ENCODE data around the gene ZNF665. TPM values are rescaled to one million over a fixed set of nuclear protein-coding genes. Genes with fewer than 3 reads are reported as not detected.

ZNF665 gene
- total RNA-seq, 1 experiment from 2014 or later: 1.2 TPM

Other genes starting within 250 kb of the ZNF665 start
- gene ZNF816, start 230.5 kb downstream of the ZNF665 start, total RNA-seq (2021): 6.4 and 6.6 TPM in 2 replicates
- gene ERVV-1, start 179.4 kb downstream of the ZNF665 start, total RNA-seq (2021): not detected in 2 replicates
- gene ERVV-2, start 148.6 kb downstream of the ZNF665 start, total RNA-seq (2021): not detected in 2 replicates
- gene ZNF160, start 89.9 kb downstream of the ZNF665 start, total RNA-seq (2021): 17.4 and 19.3 TPM in 2 replicates
- gene ZNF415, start 60.4 kb downstream of the ZNF665 start, total RNA-seq (2021): 1.7 TPM in 2 replicates
- gene ZNF347, start 34.3 kb downstream of the ZNF665 start, total RNA-seq (2021): 1.8 and 4.6 TPM in 2 replicates
- gene ZNF677, start 61.5 kb upstream of the ZNF665 start, total RNA-seq (2021): 5.4 and 6.1 TPM in 2 replicates
- not detected in 2 replicates for gene VN1R2, start 64.9 kb upstream of the ZNF665 start, total RNA-seq (2021)
- gene VN1R4, start 74.4 kb upstream of the ZNF665 start, total RNA-seq (2021): not detected in 2 replicates
- gene ZNF845, start 140.4 kb upstream of the ZNF665 start, total RNA-seq (2021): 7.7 and 8.6 TPM in 2 replicates
- 8.7 and 9.2 TPM in 2 replicates for gene ZNF525, start 172.3 kb upstream of the ZNF665 start, total RNA-seq (2021)
- gene ZNF765, start 201.8 kb upstream of the ZNF665 start, total RNA-seq (2021): 7.3 and 10.4 TPM in 2 replicates
- gene ZNF761, start 238.6 kb upstream of the ZNF665 start, total RNA-seq (2021): 12.0 and 13.1 TPM in 2 replicates

Measured in A673 (cell line).